SH-SY5Y (cell line): ENCODE data around the gene HOXD11.

Source experiments
- GATA2 ChIP-seq: IDR thresholded peaks from 2 replicates; pipeline ENCODE4 v1.6.1; 2011; ENCODE audit warnings: mild to moderate bottlenecking, low read depth, low read length
- GATA3 ChIP-seq: IDR thresholded peaks from 2 replicates; pipeline ENCODE4 v1.6.1; 2011; ENCODE audit warnings: low read depth, mild to moderate bottlenecking, low read length, moderate library complexity

Gene HOXD11

GRCh38 chr2:176132205-176133171, 25.4 kb downstream of the HOXD11 start:
- TF ChIP-seq GATA2 = no peak
- TF ChIP-seq GATA3 = no peak

- TF ChIP-seq GATA3 (no peak), GATA2 (no peak)
Observed at GRCh38 chr2:176133389-176133788, 26.3 kb downstream of the HOXD11 start.

DNA sequence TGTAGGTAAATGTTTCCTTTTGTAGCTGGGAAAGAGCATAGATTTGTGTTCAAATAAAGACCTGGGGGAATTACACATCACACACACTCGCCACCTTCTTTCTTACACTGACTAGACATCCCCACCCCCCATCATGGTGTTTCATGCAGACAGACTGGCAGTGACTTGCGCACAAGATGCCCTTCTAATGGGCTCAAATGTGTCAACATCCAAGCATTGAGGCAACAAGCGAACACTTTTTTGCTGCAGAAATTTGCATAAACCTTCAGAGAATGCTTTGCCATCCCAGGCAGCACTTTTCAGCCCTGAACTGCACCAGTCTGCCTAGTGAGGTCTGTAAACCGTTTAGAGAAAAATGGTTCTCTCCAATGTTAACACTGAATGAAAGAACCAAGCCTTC, 27.0 kb downstream of the HOXD11 start:
- TF ChIP-seq GATA3 (no peak), GATA2 (no peak)

GRCh38 chr2:176135035-176135440, 28.0 kb downstream of the HOXD11 start:
- TF ChIP-seq GATA2 (no peak), GATA3 (no peak)

DNA sequence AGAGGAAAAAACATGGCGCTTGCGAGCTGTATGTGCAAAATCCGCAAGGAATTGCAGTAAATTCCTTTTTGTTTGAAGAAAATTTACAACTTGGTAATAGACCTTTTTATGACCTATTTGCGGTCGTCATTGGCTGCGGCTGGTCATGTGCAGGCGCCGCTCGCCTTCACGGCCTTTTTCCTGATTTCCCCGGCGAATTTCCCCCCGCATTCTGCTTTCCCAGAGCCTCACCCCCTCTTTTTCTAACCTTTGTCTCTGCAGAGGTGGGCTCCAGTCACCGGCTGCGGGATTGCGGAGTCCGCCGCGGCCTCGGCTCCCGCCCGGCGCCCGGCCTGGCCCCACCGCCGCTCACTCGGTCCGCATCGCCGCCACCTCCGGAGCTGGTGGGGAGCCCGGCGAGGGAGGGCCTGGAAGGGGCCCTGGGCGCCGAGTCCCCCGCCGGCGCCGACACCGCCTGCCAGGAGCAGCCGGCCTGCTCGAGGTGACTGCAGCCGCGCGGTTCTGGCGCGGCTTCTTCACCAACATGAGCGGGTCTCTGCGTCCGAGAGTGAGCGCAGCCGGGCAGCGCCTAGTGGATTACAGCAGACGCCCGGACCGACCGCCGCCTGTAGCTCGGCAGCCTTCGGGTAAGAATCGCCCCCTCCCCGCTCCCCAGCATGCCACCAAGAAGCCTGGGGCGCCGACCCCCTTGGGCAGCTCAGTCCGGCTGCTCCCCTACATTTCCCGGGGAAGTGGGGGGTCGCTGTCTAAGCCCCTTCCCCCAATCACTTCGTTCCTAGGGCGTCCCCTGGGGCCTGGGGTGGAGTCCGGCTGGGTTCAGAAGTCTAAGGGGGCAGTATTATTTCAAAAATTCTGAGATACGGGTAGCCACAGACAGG, 29.5 kb downstream of the HOXD11 start:
- TF ChIP-seq GATA2 (no peak), GATA3 (no peak)

GRCh38 chr2:176137252-176137580, 30.1 kb downstream of the HOXD11 start:
- TF ChIP-seq GATA2 = no peak
- no peak for TF ChIP-seq GATA3

- TF ChIP-seq GATA2 (no peak), GATA3 (no peak)
Observed at GRCh38 chr2:176137906-176138305, 30.8 kb downstream of the HOXD11 start.

GRCh38 chr2:176138526-176138922, 31.4 kb downstream of the HOXD11 start:
- no peak for TF ChIP-seq GATA2
- no peak for TF ChIP-seq GATA3

- TF ChIP-seq GATA3 (no peak), GATA2 (peak; percentile 47)
Observed at GRCh38 chr2:176138923-176139660, 32.0 kb downstream of the HOXD11 start.

DNA sequence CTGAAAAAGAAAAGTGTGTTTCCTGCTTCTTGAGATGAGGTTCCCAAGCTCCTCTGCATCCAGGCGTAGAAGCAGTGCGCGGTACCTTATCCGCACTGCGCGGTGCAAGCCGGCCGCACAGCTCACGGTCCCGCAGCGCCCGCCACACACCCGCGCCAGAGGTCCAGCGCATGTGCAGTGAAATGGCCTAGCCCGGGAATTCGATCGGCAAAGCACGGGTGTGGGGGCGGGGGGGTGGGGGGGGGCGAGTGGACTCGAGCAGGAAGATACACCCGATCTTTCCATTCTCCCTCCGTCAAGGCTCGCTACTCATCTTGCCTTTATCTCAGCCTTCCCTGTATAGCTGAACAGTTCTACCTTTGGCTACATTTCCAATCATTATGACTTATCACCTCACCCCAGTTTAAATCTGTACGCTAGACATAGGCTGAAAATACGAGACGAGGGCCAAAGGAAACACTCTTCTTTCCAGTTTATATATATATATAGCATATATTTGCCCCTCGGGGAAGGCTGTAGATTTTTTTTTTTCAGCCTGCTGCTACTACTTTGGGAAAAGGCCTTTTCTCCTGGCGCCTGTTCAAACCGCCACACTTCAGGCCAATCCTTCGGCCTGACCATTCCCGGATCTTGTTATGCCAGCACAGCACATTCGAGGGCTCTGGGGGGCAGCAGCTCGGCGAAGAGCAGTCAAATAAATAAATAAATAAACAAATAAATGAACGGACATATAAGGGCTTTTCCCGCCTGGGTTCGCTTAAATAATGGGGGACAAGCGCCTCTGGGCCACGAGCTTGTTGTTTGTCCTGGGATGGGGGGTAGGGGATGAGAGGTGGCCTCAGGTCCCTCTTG, 32.8 kb downstream of the HOXD11 start:
- TF ChIP-seq GATA3 (no peak), GATA2 (no peak)

DNA sequence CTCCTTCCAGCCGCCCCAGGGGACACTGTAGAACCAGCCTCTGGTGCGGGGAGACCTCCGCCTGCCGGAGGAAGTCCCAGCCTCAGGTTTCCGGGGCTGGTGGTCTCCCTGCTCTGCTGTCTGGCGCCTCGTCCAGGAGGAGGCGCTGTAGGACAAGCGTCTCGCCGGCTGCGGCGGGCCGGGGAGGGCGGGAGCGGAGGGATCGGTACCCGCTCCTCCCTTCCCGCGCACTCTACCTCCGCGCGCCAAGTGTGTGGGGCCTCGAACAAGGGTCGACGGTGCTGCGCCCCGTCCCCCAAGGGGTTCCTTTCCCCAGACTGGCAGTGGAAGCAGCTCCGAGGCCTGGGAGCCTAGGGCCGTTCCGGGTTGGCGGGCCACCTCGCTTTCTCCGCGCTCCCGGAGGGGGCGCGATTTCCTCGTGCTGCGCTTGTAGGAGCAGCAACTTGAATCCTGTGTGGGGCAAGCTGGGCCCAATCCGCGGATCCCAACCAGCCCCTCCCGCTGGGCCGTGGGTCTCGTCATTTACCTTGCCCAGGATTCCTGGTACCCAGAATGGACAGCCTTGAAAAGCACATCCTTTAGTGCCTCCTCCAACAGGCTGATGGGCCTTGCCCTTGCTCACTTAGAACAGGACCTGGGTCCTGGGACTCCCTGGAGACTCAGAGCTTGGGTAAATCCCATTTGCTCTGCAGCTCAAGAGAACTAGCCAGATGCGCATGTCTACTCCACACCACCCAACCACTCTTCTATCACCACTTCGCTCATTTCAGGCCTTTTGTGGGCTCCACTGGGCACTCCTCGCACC, 33.6 kb downstream of the HOXD11 start:
- TF ChIP-seq GATA3 (no peak), GATA2 (no peak)

DNA sequence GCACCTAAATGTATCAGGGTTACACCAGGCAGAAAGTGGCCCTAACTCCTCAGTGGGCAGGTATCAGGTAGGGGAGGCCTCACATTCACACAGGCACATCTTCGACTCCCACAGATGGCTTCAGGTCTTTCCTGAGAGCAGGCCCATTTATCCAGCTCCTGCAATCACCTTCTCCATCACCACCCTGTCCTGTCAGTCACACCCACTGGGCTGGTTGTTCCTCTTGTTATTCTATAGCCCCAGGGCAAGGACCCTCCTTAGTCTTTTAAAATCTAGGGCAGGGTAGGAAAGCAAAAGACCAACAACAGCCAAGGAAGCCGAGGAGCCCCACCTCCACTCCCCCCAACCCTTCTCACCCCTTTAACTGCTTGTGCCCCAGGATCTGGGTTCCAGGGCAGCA, 35.2 kb downstream of the HOXD11 start:
- TF ChIP-seq GATA3 (no peak), GATA2 (no peak)
